Astrocyte of the cerebellum (primary cell): ENCODE data around the gene GLRA2.

Source experiments
- DNase-seq: peaks from one replicate; pipeline ENCODE4 v3.0.0-alpha.2; 2011; ENCODE audit warnings: low read depth
- H3K4me3 ChIP-seq: 2 replicates; pipeline ENCODE4 v1.5.1; 2011; ENCODE audit warnings: mild to moderate bottlenecking, low read depth, low read length, moderate library complexity
- CTCF ChIP-seq: IDR thresholded peaks from 2 replicates; pipeline ENCODE4 v1.5.1; 2012; ENCODE audit warnings: low read length, low read depth, moderate library complexity, mild to moderate bottlenecking; ENCODE audit errors: missing control alignments
- in situ Hi-C: cut with HindIII; loops from 2 replicates; pipeline ENCODE4 v1.10.0; 2017; ENCODE audit warnings: low sequenced_read_pairs

The GLRA2 gene

GRCh38 chrX:14690553-14690952 lies 161.2 kb downstream of the GLRA2 start:
- no peak for TF ChIP-seq CTCF
- no peak for DNase-seq
- H3K4me3 ChIP-seq = no peak overlapping the region
- in situ Hi-C loops = no loop called here

GRCh38 chrX:14694611-14695010 lies 165.3 kb downstream of the GLRA2 start:
- in situ Hi-C loops = no loop called here
- DNase-seq = peak; percentile 27
- TF ChIP-seq CTCF = no peak
- no peak overlapping the region for H3K4me3 ChIP-seq

- in situ Hi-C loops = no loop called here
- peak; percentile 54 for TF ChIP-seq CTCF
- DNase-seq = no peak
- H3K4me3 ChIP-seq = no peak overlapping the region
Measured at GRCh38 chrX:14697451-14697850, 168.1 kb downstream of the GLRA2 start.

GRCh38 chrX:14698790-14699189 lies 169.5 kb downstream of the GLRA2 start:
- DNase-seq = no peak
- in situ Hi-C loops = no loop called here
- H3K4me3 ChIP-seq = no peak overlapping the region
- no peak for TF ChIP-seq CTCF

GRCh38 chrX:14700982-14701381 lies 171.6 kb downstream of the GLRA2 start:
- in situ Hi-C loops = no loop called here
- TF ChIP-seq CTCF = no peak
- no peak for DNase-seq
- H3K4me3 ChIP-seq = no peak overlapping the region

- DNase-seq = no peak
- in situ Hi-C loops = no loop called here
- H3K4me3 ChIP-seq = no peak overlapping the region
- TF ChIP-seq CTCF = no peak
Measured at GRCh38 chrX:14702145-14702544, 172.8 kb downstream of the GLRA2 start.

GRCh38 chrX:14712096-14712495 lies 182.8 kb downstream of the GLRA2 start:
- in situ Hi-C loops = no loop called here
- no peak for TF ChIP-seq CTCF
- DNase-seq = no peak
- no peak overlapping the region for H3K4me3 ChIP-seq
